ENCODE results near the gene ZNF609. TPM values are rescaled to one million over a fixed set of nuclear protein-coding genes. Genes with fewer than 3 reads are reported as not detected.

Gene ZNF609
- total RNA-seq, 4 donors from 2014 or later, result 18.6 to 40.1 (median 23.7) TPM

- Histone ChIP-seq H3K9me3 (no peaks in the 10 kb centered on the region), H3K27ac (no peak overlapping the region), H3K4me3 (no peak overlapping the region), H3K27me3 (no peaks in the 10 kb centered on the region), H3K4me1 (peaks cover 6% of the 10 kb centered on the region), H3K36me3 (no peaks in the 10 kb centered on the region)
- no peak for DNase-seq (ENCODE audit: low spot score in 2 of 2)
- 49% methylated on average over 9 of the region's 9 CpGs for WGBS
- no peak for TF ChIP-seq CTCF (IDR thresholded peaks at IDR 0.05)
- no peak for TF ChIP-seq POLR2A (IDR thresholded peaks at IDR 0.05)
- TF ChIP-seq POLR2AphosphoS5 (IDR thresholded peaks at IDR 0.05), result no peak
- no peak for TF ChIP-seq EP300 (IDR thresholded peaks at IDR 0.05)
These were observed 271.4 kb downstream of the ZNF609 start for GRCh38 chr15:64731805-64732151.

GRCh38 chr15:64732156-64732860 lies 271.9 kb downstream of the ZNF609 start:
- TF ChIP-seq EP300 (IDR thresholded peaks at IDR 0.05) (no peak), CTCF (IDR thresholded peaks at IDR 0.05) (no peak)
- 70% methylated on average over 7 of the region's 7 CpGs for WGBS
- no peak overlapping the region for H3K27ac ChIP-seq

More at GRCh38 chr15:64732156-64732860, 271.9 kb downstream of the ZNF609 start:
- no peaks in the 10 kb centered on the region for H3K36me3 ChIP-seq
- DNase-seq (ENCODE audit: low spot score in 2 of 2), result no peak
- H3K4me1 ChIP-seq, result peaks cover 6% of the 10 kb centered on the region
- no peaks in the 10 kb centered on the region for H3K9me3 ChIP-seq
- H3K4me3 ChIP-seq, result no peak overlapping the region
- H3K27me3 ChIP-seq, result no peaks in the 10 kb centered on the region

Other genes starting within 250 kb of the ZNF609 start
- 10 to 100 TPM; 15.9 to 28.8 (median 23.9) TPM for gene CSNK1G1, start 104.4 kb upstream of the ZNF609 start, total RNA-seq
- gene PCLAF, start 79.1 kb upstream of the ZNF609 start, total RNA-seq, result 10 to 100 TPM in 1 of 4 donors, 1 to 10 TPM in 3; 2.5 to 13.1 (median 3.0) TPM
- 10 to 100 TPM in 3 of 4 donors, 1 to 10 TPM in 1; 8.3 to 22.2 (median 13.0) TPM for gene TRIP4, start 72.7 kb upstream of the ZNF609 start, total RNA-seq

Measured in suprapubic skin (tissue), 4 donors.